ENCODE results near the gene TIGAR.

The TIGAR gene

GRCh38 chr12:4380332-4380731 is 59.3 kb downstream of the TIGAR start:
- no peak for DNase-seq (ENCODE audit: low spot score)

GRCh38 chr12:4383304-4383865 is 62.4 kb downstream of the TIGAR start:
- no peak for DNase-seq (ENCODE audit: low spot score)

GRCh38 chr12:4386801-4387200 is 65.8 kb downstream of the TIGAR start:
- no peak for DNase-seq (ENCODE audit: low spot score)

GRCh38 chr12:4387607-4388006 is 66.6 kb downstream of the TIGAR start:
- no peak for DNase-seq (ENCODE audit: low spot score)

- no peak for DNase-seq (ENCODE audit: low spot score)
These were observed 67.0 kb downstream of the TIGAR start for GRCh38 chr12:4388032-4388431.

- DNase-seq (ENCODE audit: low spot score), result no peak
These were observed 67.6 kb downstream of the TIGAR start for GRCh38 chr12:4388662-4389061.

- DNase-seq (ENCODE audit: low spot score), result no peak
These were observed 71.3 kb downstream of the TIGAR start for GRCh38 chr12:4392223-4392742.

GRCh38 chr12:4393211-4393610 is 72.2 kb downstream of the TIGAR start:
- DNase-seq (ENCODE audit: low spot score), result no peak

- DNase-seq (ENCODE audit: low spot score), result no peak
These were observed 74.8 kb downstream of the TIGAR start for GRCh38 chr12:4395818-4396217.

- no peak for DNase-seq (ENCODE audit: low spot score)
These were observed 80.1 kb downstream of the TIGAR start for GRCh38 chr12:4401117-4401516.

GRCh38 chr12:4402996-4403395 is 82.0 kb downstream of the TIGAR start:
- DNase-seq (ENCODE audit: low spot score), result no peak

All from HuH-7 (cell line).